ENCODE data around the gene HSD11B2.

The HSD11B2 gene

DNA sequence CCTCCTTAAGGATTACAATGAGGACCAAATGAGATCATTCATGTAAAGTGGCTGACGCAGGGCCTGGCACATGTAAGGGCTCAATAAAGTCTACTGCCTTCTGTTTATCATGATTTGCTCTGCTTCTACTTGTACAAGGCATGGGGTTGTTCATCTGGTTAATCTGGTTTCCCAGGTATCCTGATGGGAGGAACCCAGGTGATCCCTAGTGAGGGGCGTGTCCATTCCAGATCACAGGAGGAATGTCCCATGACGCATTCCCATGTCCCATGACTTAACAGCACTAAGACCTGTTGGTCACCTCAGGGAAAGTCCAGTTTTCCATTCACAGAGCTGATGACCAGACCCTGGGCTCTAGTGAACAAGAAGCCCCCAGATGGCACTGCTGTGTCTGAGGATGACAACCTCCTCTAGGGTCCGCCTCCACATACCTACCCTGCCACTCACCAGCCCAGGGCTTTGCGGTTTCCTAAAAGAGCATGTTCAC lies 26.1 kb upstream of the HSD11B2 start:
- no peak for ATAC-seq (ENCODE audit: insufficient read depth, low read depth)

DNA sequence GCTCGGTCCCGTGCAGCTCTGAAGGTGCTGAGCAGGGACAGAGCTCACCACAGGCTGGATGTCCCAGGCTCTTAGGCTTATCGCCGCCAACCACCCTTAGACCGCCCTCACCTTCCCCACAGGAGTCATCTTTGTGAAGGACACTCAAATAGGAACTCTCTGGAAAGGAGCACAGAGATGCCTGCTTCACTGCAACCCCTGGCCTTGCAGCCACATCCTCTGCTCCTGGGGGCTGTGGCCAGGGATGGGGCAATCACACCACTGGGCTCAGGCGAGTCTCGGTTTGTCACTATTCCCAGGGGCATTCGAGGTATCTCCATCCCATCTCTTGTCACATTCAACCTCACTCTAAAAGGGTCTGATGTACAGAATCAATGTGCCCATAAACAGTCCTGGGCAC lies 25.6 kb upstream of the HSD11B2 start:
- no peak for DNase-seq
- H3K36me3 ChIP-seq (ENCODE audit: insufficient read depth, low read length), result no peaks in the 10 kb centered on the region
- no peak overlapping the region for H2AFZ ChIP-seq (ENCODE audit: low read depth, low read length)
- H3K27ac ChIP-seq (ENCODE audit: low read length), result no peak overlapping the region
- H3K4me1 ChIP-seq (ENCODE audit: insufficient read depth, low read length), result no peaks in the 10 kb centered on the region
- no peak for ATAC-seq (ENCODE audit: insufficient read depth, low read depth)
- H3K4me3 ChIP-seq (ENCODE audit: low read depth in 1 of 2, low read length in 2 of 2), result no peak overlapping the region
- H3K9ac ChIP-seq (ENCODE audit: low read depth, low read length), result no peak overlapping the region
- TF ChIP-seq EZH2 (IDR thresholded peaks at IDR 0.05; ENCODE audit: borderline replicate concordance, low read depth, low read length, severe bottlenecking), result no peak
- TF ChIP-seq, protein P1, sequence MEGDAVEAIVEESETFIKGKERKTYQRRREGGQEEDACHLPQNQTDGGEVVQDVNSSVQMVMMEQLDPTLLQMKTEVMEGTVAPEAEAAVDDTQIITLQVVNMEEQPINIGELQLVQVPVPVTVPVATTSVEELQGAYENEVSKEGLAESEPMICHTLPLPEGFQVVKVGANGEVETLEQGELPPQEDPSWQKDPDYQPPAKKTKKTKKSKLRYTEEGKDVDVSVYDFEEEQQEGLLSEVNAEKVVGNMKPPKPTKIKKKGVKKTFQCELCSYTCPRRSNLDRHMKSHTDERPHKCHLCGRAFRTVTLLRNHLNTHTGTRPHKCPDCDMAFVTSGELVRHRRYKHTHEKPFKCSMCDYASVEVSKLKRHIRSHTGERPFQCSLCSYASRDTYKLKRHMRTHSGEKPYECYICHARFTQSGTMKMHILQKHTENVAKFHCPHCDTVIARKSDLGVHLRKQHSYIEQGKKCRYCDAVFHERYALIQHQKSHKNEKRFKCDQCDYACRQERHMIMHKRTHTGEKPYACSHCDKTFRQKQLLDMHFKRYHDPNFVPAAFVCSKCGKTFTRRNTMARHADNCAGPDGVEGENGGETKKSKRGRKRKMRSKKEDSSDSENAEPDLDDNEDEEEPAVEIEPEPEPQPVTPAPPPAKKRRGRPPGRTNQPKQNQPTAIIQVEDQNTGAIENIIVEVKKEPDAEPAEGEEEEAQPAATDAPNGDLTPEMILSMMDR (IDR thresholded peaks at IDR 0.05; ENCODE audit: borderline replicate concordance, extremely low read depth, low read length, poor library complexity, severe bottlenecking), result no peak
- H3K27me3 ChIP-seq (ENCODE audit: insufficient read depth, low read length, poor library complexity), result peaks cover 6% of the 10 kb centered on the region
- H3K4me2 ChIP-seq (ENCODE audit: insufficient read depth, low read length), result no peak overlapping the region
- no peaks in the 10 kb centered on the region for H3K79me2 ChIP-seq (ENCODE audit: insufficient read depth, low read length)
- no peaks in the 10 kb centered on the region for H3K9me3 ChIP-seq (ENCODE audit: insufficient read depth, low read length, severe bottlenecking)
- H4K20me1 ChIP-seq (ENCODE audit: insufficient read depth, low read length), result no peaks in the 10 kb centered on the region

More for the DNA sequence above, 26.1 kb upstream of the HSD11B2 start:
- H3K27me3 ChIP-seq (ENCODE audit: insufficient read depth, low read length, poor library complexity), result peaks cover 6% of the 10 kb centered on the region
- no peaks in the 10 kb centered on the region for H3K36me3 ChIP-seq (ENCODE audit: insufficient read depth, low read length)
- H3K27ac ChIP-seq (ENCODE audit: low read length), result no peak overlapping the region
- TF ChIP-seq, protein P1 (IDR thresholded peaks at IDR 0.05; ENCODE audit: borderline replicate concordance, extremely low read depth, low read length, poor library complexity, severe bottlenecking), result no peak
- no peak for TF ChIP-seq EZH2 (IDR thresholded peaks at IDR 0.05; ENCODE audit: borderline replicate concordance, low read depth, low read length, severe bottlenecking)
- H3K4me2 ChIP-seq (ENCODE audit: insufficient read depth, low read length), result no peak overlapping the region
- H3K4me1 ChIP-seq (ENCODE audit: insufficient read depth, low read length), result no peaks in the 10 kb centered on the region
- H3K9ac ChIP-seq (ENCODE audit: low read depth, low read length), result no peak overlapping the region
- H3K79me2 ChIP-seq (ENCODE audit: insufficient read depth, low read length), result no peaks in the 10 kb centered on the region
- no peaks in the 10 kb centered on the region for H3K9me3 ChIP-seq (ENCODE audit: insufficient read depth, low read length, severe bottlenecking)
- DNase-seq, result no peak
- no peaks in the 10 kb centered on the region for H4K20me1 ChIP-seq (ENCODE audit: insufficient read depth, low read length)
- H3K4me3 ChIP-seq (ENCODE audit: low read depth in 1 of 2, low read length in 2 of 2), result no peak overlapping the region
- no peak overlapping the region for H2AFZ ChIP-seq (ENCODE audit: low read depth, low read length)

DNA sequence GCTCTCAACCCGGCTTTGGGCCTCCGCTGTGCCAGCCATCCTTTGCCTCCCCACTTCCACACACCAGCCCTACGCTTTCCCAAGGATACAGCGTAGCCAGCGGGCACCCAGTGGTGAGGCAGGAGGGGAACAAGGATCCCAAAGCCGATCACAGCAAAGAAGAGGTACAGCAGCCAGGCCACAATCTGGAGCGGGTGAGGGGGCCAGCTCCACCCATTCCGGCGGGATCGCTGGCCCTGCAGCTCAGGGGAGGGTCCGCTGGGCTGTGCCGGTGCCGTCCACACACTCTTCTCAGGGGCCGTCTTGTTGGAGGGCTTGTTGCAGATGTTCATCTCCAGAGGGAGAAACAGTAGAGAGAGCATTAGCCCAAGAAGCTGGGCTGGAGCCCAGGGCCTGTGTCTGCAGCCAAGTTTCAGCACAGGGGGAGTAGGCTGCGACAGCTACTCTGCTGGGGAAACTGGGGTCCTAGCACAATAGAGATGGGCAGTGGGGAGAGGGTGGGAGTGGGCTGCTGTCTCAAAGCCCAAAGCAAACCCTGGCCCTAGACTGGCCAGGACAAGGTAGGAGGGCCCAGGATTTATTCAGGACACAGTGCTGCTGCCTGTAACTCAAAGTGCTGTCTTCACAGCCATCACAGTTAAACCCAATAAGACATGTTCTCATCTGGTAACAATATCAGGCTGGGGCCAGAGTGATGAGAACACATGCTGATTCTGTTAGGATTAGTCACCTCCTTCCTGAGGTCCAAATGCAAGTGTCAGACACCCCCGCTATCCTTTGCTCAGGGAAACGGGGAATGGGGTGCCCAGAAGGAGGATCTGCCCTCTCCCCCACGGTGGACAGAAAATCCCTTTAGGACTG lies 24.6 kb upstream of the HSD11B2 start:
- Histone ChIP-seq H3K36me3 (ENCODE audit: insufficient read depth, low read length) (no peaks in the 10 kb centered on the region), H3K4me1 (ENCODE audit: insufficient read depth, low read length) (no peaks in the 10 kb centered on the region), H3K9me3 (ENCODE audit: insufficient read depth, low read length, severe bottlenecking) (no peaks in the 10 kb centered on the region), H3K27me3 (ENCODE audit: insufficient read depth, low read length, poor library complexity) (peaks cover 9% of the 10 kb centered on the region), H4K20me1 (ENCODE audit: insufficient read depth, low read length) (no peaks in the 10 kb centered on the region), H3K4me3 (ENCODE audit: low read depth in 1 of 2, low read length in 2 of 2) (no peak overlapping the region), H2AFZ (ENCODE audit: low read depth, low read length) (no peak overlapping the region; the same call in 1 of the 2 replicates), H3K4me2 (ENCODE audit: insufficient read depth, low read length) (no peak overlapping the region), H3K27ac (ENCODE audit: low read length) (no peak overlapping the region), H3K9ac (ENCODE audit: low read depth, low read length) (no peak overlapping the region), H3K79me2 (ENCODE audit: insufficient read depth, low read length) (no peaks in the 10 kb centered on the region)
- ATAC-seq (ENCODE audit: insufficient read depth, low read depth) (no peak), DNase-seq (no peak)
- TF ChIP-seq, protein P1 (IDR thresholded peaks at IDR 0.05; ENCODE audit: borderline replicate concordance, extremely low read depth, low read length, poor library complexity, severe bottlenecking), result no peak
- TF ChIP-seq EZH2 (IDR thresholded peaks at IDR 0.05; ENCODE audit: borderline replicate concordance, low read depth, low read length, severe bottlenecking), result no peak

All from DND-41 (cell line).